ENCODE results near the gene NDUFAF8.

Gene NDUFAF8

GRCh38 chr17:81196505-81197408, 42.4 kb upstream of the NDUFAF8 start:
- TF ChIP-seq GATA3 (IDR thresholded peaks at IDR 0.05; ENCODE audit: low read depth, low read length) (no peak), GATA2 (IDR thresholded peaks at IDR 0.05; ENCODE audit: low read depth, low read length) (no peak)

- TF ChIP-seq GATA3 (IDR thresholded peaks at IDR 0.05; ENCODE audit: low read depth, low read length) (no peak), GATA2 (IDR thresholded peaks at IDR 0.05; ENCODE audit: low read depth, low read length) (no peak)
Measured at GRCh38 chr17:81197409-81197795, 41.7 kb upstream of the NDUFAF8 start.

- TF ChIP-seq GATA3 (IDR thresholded peaks at IDR 0.05; ENCODE audit: low read depth, low read length) (no peak), GATA2 (IDR thresholded peaks at IDR 0.05; ENCODE audit: low read depth, low read length) (no peak)
Measured at GRCh38 chr17:81197831-81198490, 41.2 kb upstream of the NDUFAF8 start.

GRCh38 chr17:81198826-81199481, 40.2 kb upstream of the NDUFAF8 start:
- TF ChIP-seq GATA3 (IDR thresholded peaks at IDR 0.05; ENCODE audit: low read depth, low read length) (no peak), GATA2 (IDR thresholded peaks at IDR 0.05; ENCODE audit: low read depth, low read length) (no peak)

- TF ChIP-seq GATA3 (IDR thresholded peaks at IDR 0.05; ENCODE audit: low read depth, low read length) (no peak), GATA2 (IDR thresholded peaks at IDR 0.05; ENCODE audit: low read depth, low read length) (no peak)
Measured at GRCh38 chr17:81199482-81199830, 39.7 kb upstream of the NDUFAF8 start.

GRCh38 chr17:81200201-81200600, 38.9 kb upstream of the NDUFAF8 start:
- TF ChIP-seq GATA3 (IDR thresholded peaks at IDR 0.05; ENCODE audit: low read depth, low read length) (no peak), GATA2 (IDR thresholded peaks at IDR 0.05; ENCODE audit: low read depth, low read length) (no peak)

- peak; percentile 35; the same call in 1 of the 2 replicates for TF ChIP-seq GATA2 (IDR thresholded peaks at IDR 0.05; ENCODE audit: low read depth, low read length)
- TF ChIP-seq GATA3 (IDR thresholded peaks at IDR 0.05; ENCODE audit: low read depth, low read length): no peak
Measured at GRCh38 chr17:81200695-81201580, 38.2 kb upstream of the NDUFAF8 start.

- TF ChIP-seq GATA3 (IDR thresholded peaks at IDR 0.05; ENCODE audit: low read depth, low read length): no peak
- TF ChIP-seq GATA2 (IDR thresholded peaks at IDR 0.05; ENCODE audit: low read depth, low read length): no peak
Measured at GRCh38 chr17:81202318-81202717, 36.8 kb upstream of the NDUFAF8 start.

GRCh38 chr17:81203136-81203535, 36.0 kb upstream of the NDUFAF8 start:
- TF ChIP-seq GATA3 (IDR thresholded peaks at IDR 0.05; ENCODE audit: low read depth, low read length) (no peak), GATA2 (IDR thresholded peaks at IDR 0.05; ENCODE audit: low read depth, low read length) (no peak)

- TF ChIP-seq GATA3 (IDR thresholded peaks at IDR 0.05; ENCODE audit: low read depth, low read length) (no peak), GATA2 (IDR thresholded peaks at IDR 0.05; ENCODE audit: low read depth, low read length) (no peak)
Measured at GRCh38 chr17:81204578-81204977, 34.5 kb upstream of the NDUFAF8 start.

- no peak for TF ChIP-seq GATA3 (IDR thresholded peaks at IDR 0.05; ENCODE audit: low read depth, low read length)
- TF ChIP-seq GATA2 (IDR thresholded peaks at IDR 0.05; ENCODE audit: low read depth, low read length): no peak
Measured at GRCh38 chr17:81206166-81206565, 33.0 kb upstream of the NDUFAF8 start.

GRCh38 chr17:81206657-81207056, 32.5 kb upstream of the NDUFAF8 start:
- TF ChIP-seq GATA3 (IDR thresholded peaks at IDR 0.05; ENCODE audit: low read depth, low read length) (no peak), GATA2 (IDR thresholded peaks at IDR 0.05; ENCODE audit: low read depth, low read length) (no peak)

Data from SH-SY5Y (cell line).